ENCODE data around the gene RBM8A.

RBM8A gene
- total RNA-seq, result 67.4 to 96.4 (median 83.3) reads per million in 4 experiments

GRCh38 chr1:145927063-145927886 lies at the start of gene RBM8A:
RBM8A (minus strand) TSS chr1:145927484; CDS start chr1:145927426, 58 bp downstream.
- peak; percentile 89 for DNase-seq

DNA sequence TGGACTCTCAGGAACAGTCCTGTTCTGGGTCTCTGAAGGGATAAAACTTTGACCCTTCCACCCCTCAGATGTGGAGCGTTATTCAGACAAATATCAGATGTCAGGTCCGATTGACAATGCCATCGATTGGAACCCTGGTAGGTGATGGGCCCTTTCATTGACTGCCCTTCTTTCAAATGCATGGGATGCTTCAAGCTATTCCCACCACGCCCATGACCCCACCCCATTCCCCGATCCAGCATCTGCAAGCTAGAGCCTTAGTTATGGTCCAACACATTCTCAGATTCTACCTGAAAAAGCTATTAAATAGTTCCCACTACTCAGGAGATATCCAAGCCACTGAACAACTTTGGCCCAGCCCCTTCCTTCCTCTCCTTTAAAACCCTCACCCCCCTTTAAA lies 49.7 kb upstream of the RBM8A start:
- DNase-seq, result no peak

DNA sequence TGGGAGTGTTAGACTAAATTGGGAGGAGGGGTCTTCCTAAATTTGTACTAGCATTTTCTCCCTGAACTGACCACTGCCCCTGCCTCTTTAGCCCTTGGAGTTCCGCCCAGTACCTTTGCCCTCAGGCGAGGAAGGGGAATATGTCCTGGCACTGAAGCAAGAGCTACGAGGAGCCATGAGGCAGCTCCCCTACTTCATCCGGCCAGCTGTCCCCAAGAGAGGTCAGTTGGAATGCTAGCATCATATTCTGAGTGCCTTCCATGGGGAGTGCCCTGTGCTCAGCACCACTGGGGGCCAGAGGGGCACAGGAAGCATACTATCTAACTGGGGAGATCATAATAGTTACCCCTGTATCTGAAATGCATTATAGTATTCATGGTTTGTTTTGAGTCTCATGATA lies 47.9 kb upstream of the RBM8A start:
- DNase-seq, result no peak

DNA sequence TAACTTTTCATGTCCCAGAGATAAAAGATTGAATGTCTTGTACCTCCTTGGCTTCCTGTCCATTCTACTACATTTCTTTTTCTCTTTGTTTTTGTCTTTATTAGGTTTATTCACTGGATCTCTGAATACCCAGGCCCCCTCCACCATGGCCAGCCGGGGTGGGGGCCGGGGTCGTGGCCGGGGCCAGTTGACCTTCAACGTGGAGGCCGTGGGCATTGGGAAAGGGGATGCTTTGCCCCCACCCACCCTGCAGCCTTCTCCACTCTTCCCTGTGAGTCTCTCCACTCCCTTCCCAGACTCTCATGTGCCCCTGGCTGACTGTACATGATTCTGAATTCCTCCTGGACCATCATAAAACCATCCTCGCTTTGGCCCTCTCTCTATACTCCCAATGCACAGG lies 47.4 kb upstream of the RBM8A start:
- DNase-seq, result no peak

DNA sequence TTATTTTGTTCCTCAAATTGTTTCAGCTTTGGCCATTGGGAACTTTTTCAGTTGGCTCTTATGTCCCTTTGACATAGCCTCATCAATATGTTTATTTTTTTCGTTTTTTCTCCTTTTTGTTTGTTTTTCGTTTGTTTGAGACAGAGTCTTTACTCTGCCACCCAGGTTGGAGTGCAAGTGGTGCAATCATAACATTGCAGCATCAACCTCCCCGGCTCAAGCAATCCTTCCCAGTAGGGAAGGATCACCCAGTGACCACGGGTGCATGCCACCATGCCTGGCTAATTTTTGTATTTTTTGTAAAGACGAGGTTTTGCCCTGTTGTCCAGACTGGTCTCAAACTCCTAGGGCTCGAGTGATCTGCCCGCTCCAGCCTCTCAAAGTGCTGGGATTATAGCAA lies 45.3 kb upstream of the RBM8A start:
- no peak for DNase-seq

DNA sequence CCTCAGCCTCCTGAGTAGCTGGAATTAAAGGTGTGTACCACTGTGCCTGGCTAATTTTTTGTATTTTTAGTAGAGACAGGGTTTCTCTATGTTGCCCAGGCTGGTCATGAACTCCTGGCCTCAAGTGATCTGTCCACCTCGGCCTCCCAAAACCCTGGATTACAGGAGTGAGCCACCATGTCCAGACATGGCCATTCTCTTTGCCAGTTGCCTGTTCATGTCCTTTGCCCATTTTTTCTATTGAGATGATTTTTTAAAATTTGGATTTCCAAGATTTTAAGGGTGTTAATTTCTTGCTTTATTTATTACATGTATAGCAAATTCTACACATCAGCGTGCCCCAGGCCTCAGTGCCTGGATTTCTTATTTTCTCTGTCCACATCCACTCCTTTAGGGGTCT lies 40.0 kb upstream of the RBM8A start:
- DNase-seq, result no peak

DNA sequence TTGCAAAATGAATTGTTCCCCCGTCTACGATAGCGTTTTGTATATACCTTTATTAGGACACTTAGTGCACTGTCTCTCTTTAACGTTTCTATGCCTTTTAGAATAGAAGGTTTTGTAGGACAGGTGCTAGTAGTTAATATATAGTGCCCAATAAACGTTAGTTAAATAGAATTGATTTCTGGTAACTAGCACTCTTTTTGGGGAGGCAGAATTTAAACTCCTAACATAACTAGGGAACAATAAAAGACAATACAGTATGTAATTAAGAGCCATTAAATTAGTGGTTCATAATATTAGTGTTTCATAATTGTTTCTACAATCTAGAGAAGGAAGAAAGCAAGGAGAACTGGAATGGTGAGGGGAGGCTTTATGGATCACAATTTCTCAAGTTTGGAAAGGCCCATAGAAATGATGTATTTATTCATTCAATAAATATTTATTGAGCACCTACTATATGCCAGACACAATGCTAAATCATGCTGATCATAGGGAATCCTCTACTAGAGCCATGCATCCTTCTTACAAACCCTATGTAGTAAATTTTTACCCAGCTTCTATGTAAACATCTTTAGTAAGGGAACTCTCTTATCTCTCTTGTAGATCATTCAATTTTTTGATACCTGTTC lies 37.9 kb upstream of the RBM8A start:
- DNase-seq, result no peak

DNA sequence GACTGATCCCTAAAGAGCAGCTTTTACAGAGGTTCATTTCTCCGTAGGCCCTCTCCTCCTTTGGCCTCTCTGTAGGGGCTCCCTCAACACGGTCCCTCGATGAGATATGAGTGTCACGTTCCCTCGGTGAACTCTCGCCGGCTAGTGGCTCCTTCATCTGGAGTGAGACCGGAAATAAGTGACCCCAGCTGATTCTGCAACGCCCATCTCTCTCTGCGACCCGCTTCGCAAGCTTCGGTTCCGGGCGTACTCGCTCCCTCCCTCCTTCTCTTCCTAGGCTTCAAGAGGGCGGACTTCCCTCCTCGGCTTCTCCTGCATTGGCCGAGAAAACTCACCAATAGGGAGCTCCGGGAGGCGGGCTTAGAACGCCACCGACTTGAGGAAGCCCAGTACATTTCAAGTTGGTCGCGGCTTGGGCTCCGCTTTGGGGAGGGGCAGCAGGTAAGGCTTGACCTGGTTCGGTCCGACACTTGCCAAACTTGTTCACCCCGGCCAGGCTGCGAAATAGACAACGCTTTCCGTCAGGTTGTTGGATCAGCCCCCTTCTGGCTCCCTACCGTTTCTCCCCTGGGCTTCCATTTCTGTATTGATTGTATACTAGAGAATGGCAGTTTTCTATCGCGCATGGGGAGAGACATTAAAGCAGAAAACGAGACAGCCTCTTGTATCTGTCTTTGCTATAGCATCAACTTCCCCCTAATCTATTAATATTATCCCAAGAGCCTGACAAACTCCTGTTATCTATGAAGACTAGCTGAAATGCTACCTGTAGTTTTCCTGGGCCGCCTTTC lies 37.2 kb upstream of the RBM8A start, which contains the start of the genes ANKRD34A and POLR3GL:
ANKRD34A (minus strand) TSS at position 248 of the 791 bp plus-strand sequence. CDS start 2,816 bp downstream, outside the sequence.
POLR3GL (plus strand) TSS at position 363 of the 791 bp plus-strand sequence. CDS start 10,176 bp downstream, outside the sequence.
- DNase-seq, result peak; percentile 86

DNA sequence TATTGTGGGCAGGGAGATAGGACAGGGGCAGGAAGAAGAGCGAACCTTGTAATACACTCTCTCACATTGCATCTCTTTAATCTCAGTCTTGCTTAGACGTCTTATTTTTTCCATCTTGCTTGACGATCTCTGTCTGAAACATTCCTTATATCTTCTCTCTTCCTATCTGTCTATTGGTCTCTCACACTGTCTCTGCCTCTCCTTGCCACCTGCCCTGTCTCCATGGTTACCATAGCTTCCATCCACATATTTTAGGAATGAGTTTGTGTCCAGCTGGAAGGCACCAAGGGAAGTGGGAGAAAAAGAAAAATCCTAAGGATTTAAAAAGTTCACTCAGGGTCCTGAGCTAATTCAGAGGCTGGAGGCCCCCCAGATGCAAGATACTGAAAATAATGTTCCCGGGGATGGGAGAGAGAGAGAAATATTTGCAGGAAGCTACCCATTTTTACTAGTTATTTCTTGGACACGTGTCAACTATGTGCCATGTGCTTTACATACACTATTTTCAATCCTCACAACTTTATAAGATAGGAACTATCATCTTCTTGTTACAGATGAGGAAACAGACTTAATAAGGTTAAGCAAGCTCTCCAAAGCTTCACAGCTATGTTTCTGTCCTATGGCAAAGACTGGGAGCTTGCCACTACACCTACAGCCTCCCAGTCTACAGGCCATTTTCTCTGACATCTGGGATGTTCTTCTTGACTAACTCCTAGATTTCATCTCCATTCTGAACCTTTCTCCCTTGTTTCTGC lies 36.2 kb upstream of the RBM8A start:
- no peak for DNase-seq

- peak; percentile 31 for DNase-seq
Observed at GRCh38 chr1:145962157-145963102, 35.1 kb upstream of the RBM8A start.

GRCh38 chr1:145961425-145962156 lies 34.3 kb upstream of the RBM8A start:
- DNase-seq, result peak; percentile 23

DNA sequence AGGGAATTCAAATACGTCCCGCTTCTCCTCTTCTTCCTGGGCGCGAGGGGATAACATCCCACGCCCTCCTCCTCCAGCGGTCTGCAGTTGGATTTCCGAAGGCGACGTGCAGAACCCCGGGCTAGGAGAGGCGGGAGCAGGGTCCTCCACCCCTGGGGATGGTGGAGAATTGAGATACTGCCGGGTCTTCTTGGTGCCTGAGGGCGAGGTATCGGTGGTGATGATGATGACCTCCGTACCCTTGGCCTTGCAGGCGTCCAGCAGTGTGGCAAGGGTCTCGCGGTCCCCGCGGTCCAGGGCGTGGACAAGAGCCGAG lies 33.8 kb upstream of the RBM8A start:
- DNase-seq, result no peak

DNA sequence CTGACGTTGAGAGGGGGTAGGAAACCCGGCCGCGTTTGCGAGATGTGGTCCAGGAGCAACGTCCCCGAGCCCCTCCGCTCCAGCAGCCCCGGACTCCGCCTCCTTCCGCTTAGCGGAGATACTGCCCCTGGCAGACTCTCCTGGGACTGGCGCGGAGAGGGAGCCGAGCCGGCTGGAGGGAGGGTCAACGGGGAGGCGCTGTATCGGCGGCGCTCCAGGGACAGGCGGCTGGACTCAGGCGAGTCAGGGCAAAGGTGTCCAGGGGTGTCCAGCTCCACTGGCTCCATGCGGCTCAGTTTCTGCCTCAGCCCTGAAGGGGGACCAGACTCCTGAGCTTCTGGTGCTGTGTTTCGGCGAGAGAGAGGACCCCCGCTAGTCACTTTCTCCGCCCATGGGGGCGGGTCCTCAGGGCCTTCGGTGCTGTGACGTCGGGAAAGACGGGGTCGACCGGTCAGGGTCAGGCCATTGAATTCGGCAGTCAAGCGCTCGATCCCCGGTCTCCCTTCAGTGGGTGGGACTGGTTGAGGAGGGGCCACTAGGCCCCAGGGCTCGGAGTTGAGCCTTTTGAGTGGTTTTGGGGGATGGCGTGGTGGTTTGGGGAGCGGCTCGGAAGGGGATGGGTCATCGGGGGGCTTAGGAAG lies 33.3 kb upstream of the RBM8A start:
- peak; percentile 53 for DNase-seq

GRCh38 chr1:145959957-145960467 lies 32.7 kb upstream of the RBM8A start:
- DNase-seq, result no peak

GRCh38 chr1:145959333-145959732 lies 32.0 kb upstream of the RBM8A start:
- DNase-seq, result no peak

GRCh38 chr1:145958734-145959133 lies 31.4 kb upstream of the RBM8A start:
- DNase-seq, result no peak

DNA sequence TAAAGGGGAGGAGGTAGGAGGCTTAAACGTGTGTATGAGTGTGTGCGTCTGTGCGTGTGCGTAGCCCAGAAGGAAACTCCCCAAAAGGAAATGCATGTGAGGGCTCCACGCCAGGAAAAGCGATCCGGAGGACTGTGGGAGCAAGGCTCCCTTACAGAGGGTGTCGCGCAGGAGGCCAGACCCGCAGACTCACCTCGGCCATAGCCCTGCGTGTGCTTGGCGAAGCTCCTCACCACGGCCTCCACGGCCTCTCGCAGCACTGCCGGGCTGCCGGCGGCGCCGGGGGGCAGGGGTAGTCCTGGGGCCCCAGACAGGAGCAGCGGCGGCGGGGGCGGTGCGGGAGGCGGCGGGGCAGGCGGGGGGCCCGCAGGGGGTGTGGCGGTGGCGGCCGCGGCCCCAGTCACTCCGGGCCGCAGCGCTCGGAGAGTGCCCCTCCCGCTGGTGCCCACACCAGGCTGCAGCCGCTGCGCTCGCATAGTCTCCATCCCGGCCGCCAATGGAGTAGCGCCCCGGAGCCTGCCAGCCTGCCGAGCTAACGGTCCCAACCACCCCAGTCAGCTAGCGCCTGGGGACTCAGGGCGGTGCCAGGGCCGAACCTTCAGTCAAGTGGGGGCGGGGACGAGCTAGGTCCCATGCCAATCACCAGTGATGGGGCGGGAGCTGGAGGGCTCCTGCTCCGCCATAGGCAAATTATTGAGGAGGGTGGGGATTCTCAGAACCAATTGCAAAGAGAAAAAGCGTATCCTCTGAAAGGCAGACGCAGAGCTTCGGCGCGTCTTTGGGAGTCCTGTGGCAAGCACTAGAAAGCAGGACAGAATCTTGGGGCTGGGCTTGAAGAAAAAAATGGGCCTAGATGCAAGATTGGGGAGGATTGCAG lies 30.4 kb upstream of the RBM8A start, which contains the start of gene LIX1L:
LIX1L (minus strand) TSS at position 575 of the 877 bp plus-strand sequence; CDS start at position 485, 90 bp downstream.
- peak; percentile 90 for DNase-seq

DNA sequence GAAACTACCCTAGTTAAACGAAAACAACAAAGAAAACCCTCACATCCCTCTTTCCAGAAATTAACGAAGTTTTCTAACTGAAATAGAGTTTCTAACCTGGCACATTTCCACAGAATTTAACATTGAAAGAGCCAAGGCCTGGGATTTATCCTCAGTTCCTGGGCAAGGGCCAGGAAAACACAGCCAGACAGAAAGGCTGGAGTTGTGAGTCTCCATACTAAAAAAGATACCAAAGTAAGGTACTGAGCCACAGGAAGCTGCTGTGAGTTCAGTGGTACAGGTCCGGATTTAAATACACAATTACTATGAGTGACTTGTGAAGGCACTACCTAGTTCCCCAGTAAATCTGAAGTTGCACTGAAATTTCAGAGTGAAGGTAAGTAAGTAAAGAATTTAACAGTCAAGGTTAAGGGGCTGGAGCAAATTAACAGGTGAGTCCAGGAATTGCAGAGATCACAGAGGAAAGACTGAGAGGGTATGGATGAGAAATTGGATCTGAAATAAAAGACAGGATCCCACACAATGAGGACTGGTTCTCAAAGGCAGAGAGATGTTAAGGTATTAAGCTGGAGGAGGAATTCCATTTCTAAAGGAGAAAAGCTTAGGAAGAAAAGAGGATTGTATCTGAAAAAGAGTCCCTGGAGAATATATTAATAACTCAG lies 29.6 kb upstream of the RBM8A start:
- no peak for DNase-seq

Data from effector CD8-positive, alpha-beta T cell (primary cell).